ENCODE data around the gene LMO3.

- no peak for TF ChIP-seq CTCF (conservative IDR thresholded peaks at IDR 0.05)
- no peak for TF ChIP-seq EZH2 (IDR thresholded peaks at IDR 0.05; ENCODE audit: low read depth)
Measured at GRCh38 chr12:16605642-16606116, 283 bp downstream of the LMO3 start.
